NCI-H82 (cell line): ENCODE measurements around the gene PDZD2.
"Not testable (repeated sequence)": the region's sequence is repeated elsewhere in the genome, so short reads cannot be mapped to it uniquely, and the experiment has no call there.

ENCODE experiments used
- DNase-seq: peaks from one replicate; lab custom pipeline; 2025; lab: John Stamatoyannopoulos, UW

Gene PDZD2

DNA sequence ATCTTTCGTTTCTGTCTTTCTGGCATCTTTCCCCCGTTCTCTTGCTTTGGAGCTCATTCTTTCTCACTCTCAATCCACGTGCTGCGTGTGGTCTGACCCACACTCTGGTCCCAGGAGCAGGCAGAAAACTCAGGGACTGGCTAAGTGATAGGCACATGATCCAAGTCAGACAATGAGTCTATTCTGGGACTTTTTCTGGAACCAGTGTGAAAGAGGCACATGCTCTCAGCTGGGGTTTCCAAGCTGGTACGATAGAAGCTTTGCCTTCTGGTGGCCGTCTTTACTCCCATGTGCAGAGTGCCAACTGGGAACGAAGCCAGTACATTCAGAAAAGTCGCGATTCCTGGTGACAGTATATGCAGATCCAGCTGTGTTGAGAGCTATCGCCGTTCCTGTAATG lies 94.4 kb downstream of the PDZD2 start:
- no peak for DNase-seq

DNA sequence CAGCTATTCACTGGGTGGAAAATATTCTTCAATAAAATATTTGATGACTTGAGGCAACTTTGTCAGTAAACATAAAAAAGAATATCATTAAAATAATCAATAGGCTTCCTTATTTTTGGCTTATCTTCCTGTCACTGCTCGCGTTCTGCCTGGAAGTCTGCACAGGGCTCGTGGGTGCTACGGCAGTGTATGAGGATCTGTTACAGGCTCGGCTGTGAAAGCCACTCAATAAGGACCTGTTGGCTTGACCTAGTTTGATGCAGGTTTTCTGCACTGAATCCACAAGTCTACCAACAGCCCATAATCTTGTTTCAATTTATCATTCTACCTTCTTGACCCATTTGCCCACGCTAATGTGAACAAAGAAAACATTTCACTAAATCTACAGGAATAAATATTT lies 97.2 kb downstream of the PDZD2 start:
- no peak for DNase-seq

DNA sequence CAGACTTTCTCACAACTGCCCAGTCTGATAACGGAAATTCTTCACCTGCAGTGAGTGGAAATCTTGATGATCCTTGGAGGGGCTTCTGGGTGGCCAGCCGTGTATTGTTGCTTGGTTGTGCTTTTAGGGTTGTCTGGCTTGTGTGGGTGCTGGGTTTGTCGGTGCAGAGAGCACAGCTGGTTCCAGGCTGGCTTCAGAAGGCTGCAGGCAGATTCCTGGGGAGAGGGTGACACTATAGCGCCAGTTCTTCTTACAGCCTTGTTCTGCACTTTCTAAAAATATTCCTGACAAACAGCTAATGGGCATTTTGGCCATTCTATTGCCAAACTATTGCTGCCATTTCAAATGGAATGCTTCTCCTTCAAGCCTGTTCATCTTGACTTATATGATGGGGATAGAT lies 99.3 kb downstream of the PDZD2 start:
- DNase-seq, result no peak

DNA sequence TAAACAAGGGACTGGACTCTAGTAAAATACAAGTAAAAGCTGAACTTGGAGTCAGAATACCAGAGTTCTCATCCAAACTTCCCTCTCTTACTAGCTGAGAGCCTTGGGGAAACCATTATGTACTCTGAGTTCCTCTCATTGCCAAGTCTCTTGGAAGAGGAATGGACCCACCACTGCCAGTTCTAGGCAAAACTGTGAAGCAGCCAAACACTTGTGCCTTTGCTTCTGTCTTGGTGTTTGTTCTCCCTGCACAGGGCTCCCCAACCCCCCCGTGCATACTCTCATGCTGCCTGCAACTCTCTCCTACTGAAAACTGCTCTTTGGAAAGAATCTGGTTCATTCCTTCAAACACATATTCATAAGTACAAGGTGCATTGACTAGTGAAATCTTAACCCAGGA lies 102.6 kb downstream of the PDZD2 start:
- DNase-seq, result no peak

DNA sequence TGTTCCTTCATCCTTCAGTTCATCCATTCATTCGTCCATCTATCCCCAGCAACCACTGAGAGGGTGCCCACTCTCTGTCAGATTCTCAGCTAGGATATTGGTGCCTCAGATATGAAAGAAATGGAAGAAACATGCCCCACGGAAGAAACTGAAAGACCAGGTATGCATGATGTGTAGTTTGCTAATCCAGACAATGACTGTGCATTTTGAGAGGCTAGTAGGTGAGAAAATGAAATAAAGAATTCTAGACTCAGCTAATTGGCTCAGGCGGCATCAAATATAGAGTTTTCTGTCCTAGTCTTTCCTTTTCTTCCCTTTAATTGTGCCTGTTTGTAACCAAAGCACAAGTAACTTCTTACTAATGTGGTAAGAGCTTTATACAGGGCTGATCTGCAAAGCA lies 104.7 kb downstream of the PDZD2 start:
- DNase-seq, result no peak

DNA sequence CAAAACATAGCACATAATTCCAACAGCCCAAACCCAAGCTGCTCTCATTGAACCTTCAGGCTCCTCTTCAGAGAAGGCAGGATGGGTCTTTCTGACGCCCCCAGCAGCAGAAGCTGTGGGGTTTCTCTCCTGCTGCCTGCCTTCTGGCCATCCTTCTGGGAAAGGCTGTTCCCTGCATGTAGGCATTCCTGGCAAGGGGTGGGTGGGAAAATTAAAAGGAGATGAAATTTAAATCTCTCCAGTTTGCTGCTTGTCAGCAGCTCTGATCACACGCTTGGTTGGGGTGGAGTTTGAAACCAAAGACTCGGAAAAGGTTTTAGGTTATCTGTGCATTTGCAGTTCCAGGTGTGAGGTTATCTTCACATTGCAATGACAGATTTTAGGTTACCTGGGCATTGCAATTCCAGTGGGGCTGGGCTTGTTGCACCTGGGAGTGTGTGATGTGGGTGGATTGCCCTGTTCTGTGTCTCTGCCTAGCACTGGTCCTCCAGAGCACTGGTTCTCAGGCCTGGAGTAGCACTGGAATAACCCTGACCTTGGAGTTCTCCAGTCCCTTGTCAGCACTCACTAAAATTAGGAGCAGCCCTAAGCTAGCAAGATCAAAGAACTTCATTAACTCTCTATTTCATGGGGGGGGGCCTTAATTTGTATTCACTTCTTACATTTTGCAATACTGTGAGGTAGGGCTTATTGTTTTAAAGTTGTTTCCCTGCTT lies 109.7 kb downstream of the PDZD2 start:
- DNase-seq, result no peak

DNA sequence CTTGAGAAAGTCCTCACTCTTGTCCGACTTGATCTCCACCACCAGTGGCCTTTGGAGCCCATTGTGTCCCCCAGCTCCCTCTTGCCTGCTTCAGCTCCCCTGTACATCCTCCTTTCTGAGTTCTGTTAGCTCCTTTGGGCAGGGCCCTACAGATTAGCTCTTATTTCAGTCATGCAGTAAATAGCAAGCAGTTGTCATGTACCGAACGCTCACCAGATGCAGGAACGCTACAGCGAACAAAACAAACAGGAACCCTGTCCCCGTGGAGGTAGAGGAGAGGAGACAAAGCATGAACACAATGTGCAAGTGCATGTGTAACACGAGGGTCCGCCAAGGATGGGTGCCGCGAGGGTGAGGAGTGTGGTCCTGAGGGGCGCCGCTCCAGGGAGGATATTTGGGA lies 111.3 kb downstream of the PDZD2 start:
- no peak for DNase-seq

DNA sequence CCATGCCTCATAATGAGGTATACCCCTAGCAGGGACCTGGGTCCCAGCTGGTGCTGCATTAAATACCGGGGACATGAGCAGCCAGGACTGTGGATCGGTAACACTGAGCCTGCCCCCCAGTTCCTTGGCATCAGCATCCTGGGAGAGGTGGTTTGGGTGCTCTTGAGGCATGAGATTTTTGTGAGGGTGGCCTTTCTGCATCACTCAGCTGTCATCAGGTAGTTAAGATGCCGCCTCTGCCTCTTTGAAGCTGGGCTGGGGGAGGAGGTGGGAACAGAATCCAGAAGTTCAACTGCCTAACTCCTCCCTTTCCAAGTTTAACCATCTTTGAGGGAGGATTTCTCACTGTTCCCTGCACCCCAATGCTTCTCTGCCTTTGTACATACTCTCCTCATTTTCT lies 112.7 kb downstream of the PDZD2 start:
- no peak for DNase-seq

DNA sequence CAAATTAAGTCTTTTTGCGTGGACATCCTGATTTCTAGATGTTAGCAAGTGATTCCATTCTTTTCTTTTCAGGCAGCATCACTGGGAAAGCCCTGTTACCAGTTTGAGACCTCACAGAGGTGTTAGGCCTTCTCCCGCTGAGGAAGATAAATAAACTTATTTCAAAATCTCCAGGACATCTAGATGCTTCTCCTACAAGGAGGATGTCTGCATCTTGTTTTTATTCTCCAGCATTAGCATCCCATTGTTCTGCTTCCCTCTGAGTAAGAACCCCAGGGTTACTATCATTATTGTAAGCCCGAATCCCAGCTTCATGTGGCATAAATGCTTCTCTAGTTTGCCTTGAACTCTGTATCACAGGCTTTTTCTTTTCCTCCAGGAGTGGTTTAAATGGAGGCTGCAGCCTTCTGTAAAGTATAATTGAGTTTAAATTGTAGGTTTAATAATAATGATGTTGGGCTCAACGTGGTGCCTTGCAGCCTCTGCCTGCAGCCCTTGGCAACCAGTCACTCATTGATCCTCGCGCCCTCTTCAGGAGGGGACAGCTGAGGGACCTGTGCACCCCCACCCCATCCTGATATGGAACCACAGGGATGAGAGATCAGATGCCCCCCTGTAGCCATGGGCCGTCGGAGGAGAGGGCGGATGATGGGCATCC lies 114.9 kb downstream of the PDZD2 start:
- DNase-seq, result no peak

DNA sequence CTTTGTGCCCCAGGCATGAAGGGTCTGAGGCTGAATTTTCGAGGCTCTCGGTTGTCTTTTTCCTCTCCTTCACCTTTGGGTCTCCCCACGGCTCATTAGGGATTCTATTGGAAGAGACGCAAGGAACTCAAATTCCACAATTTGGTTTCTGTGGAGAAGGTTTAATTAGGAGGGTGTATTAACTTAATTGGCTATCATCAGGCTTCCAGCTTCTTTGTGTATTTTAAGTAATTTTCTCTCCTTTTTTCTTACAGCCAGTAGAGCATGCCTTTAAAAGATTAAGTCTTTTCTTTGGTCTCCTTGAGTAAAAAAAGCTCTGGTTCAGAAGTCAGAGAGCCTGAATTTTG lies 115.4 kb downstream of the PDZD2 start:
- no peak for DNase-seq

DNA sequence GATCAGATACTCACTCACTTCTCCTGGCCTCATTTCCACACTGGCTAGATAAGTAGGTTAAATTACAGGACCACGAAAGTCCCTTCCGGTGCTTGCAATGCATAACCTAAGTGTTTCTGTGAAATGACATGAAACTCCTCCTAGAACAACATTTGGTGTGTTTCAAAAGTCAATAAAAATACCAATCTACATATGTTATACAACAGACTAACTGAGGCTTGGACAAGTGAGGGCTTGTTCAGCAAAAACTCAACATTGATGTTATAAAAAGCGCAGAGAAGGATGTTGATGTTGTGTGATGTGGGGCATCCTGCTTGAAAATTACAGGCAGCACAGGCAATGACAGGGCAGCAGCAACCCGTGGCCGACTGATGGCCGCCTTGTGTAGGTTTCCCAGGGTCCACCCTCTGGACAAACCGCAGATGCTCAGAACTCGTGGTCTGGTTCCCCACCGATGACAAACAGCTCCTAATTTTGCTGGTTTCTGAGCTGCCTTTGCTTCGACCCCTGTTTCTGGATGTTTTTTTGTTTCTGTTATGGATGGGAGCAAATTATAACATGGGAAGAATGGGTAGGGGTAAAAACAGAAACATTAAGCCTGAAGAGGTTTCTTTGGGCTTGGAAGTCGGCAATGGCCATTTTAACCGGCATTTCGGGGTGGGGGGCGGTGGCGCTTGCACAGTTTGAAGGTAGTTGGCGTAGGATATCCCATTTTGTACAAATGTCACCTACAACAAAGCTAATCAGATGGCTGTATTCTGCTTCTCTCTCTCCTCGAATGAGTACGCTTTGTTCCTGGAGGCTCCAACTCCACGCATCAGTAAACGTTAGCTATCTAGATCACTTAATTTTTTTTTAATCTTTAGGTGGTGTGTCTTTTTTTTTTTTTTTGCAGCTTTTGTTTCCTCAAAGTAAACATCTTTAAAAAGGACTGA lies 116.1 kb downstream of the PDZD2 start:
- no peak for DNase-seq

DNA sequence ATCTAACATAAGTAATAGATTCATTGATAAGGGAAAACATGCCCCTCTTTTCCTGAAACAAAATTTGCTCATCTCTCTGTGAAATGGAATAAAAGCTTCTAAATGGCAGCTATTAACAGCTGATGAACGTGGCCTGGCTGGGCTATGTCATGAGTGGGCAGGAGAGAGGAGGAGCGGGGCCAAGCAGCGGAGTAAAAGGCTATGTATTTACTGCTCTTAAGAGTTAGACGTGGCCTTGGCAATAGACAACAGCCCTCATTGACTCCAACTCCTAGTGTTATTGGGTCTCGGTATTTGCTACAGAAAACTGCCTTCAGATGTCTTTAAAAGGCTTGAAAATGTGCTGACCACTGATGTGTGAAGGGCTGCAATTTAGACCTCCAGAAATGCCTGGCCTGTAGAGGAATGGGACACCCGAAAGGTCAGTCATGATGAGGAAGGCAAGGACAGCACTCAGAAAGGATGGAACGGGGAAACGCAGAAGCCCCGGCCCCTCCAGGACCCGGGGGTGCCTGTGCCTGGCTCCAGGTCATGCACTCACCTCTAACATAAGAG lies 116.8 kb downstream of the PDZD2 start:
- no peak for DNase-seq

DNA sequence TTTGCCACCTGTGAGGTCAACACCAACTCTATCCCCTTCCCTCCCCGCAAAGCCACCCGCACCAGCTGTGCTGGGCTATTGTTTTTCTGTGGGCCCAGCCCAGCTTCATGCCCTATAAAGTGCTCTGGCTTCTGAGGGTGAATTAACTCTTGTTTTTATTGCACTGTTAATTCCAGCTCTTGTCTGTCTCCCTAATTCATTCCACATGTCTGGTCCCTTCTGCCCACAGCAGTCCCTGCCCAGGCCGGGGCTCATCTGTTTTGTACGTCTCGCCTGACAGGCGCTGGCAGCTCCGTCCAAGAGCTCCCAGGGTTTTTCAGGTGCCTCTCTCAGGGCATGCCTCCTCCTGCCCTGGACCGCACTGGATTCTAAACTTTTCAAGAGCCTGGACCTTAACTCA lies 118.9 kb downstream of the PDZD2 start:
- no peak for DNase-seq

DNA sequence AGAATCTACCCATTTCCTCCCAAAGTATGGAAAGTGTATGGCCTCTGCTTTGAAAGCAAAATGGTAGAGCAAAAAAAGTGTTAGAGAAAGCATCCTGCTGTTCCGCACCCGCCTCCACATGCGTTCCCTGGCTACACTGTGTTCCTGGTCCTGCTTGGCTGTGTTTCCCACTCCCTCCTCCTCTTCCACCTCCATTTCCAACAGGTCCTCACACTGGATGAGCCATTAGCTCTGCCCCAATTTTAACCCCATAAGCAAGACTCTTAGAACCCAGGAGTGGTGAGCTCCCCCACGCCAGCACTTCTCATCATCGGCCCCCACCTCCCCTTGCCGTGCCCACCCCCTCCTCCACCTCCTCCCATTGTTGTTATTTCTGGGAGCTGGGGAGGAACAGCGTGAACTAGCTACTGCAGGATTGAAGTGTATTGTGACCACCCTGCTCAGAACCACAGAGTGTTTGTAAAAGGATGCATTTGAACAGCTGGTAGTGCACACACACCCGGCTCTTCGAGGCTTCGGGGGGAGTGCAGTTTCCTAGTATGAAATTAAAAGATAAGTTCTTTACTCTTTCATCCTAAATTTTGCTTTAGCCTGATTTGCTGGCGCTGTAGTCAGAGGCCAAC lies 120.0 kb downstream of the PDZD2 start:
- DNase-seq, result no peak

DNA sequence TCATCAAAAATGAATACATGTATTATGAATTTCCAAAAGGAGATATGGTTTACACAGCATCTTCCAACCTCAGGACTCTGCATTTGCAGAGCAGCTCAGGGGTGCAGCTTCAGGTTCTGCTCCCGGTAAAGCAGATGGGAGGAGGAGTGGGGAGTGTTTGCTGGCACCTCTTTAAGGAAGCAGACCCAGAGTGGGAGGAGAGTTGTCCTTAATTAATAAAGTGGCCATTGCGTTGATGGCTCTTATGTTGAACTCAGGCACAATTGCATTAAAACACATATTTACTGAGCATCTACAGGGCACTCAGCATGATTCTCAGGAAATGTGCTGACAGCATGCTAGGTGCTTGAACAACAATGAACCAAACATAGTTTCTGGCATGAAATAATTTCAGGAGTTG lies 121.0 kb downstream of the PDZD2 start:
- no peak for DNase-seq

DNA sequence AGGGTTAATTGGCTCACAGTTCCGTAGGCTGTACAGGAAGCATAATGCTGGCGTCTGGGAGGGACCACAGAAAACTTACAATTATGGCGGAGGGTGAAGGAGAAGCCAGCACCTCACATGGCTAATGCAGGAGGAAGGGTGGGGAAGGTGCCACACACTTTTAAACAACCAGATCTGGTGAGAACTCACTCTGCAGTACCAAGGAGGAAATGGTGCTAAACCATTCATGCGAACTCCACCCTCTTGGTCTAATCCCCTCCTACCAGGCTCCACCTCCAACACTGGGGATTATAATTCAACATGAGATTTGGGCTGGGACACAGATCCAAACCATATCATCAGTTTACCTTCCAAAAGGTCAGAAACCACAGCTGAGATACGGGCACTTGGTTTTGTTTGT lies 122.9 kb downstream of the PDZD2 start:
- DNase-seq, result no peak

DNA sequence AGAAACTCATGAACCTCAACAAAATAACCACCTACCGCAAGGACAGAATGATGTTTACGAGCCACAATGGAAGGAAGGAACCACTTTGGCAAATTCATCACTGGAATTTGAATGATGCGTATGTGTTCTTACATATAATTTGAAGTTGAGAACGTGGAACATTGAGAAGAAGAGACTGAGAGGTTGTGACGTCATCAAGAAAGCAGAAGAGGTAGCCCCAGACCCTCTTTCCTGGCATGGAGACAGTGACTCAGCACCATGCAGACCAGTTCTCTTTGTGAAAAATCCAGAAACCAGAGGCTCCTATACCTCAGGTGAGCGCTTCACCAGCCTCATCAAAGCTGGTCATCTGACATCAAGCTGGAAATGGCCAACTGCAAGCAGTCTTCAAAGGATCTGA lies 124.5 kb downstream of the PDZD2 start:
- DNase-seq, result no peak

DNA sequence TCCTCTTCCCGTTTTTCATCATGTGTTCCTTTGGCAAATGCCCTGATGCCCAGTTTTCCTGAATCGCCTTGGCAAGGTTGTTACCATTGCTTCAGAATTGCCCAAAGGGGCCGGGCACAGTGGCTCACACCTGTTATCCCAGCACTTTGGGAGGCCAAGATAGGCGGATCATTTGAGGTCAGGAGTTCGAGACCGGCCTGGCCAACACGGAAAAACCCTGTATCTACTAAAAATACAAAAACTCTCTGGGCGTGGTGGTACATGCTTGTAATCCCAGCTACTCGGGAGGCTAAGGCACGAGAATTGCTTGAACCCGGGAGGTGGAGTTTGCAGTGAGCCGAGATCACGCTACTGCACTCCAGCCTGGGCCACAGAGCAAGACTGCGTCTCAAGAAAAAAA lies 125.8 kb downstream of the PDZD2 start:
- not testable (repeated sequence) for DNase-seq

DNA sequence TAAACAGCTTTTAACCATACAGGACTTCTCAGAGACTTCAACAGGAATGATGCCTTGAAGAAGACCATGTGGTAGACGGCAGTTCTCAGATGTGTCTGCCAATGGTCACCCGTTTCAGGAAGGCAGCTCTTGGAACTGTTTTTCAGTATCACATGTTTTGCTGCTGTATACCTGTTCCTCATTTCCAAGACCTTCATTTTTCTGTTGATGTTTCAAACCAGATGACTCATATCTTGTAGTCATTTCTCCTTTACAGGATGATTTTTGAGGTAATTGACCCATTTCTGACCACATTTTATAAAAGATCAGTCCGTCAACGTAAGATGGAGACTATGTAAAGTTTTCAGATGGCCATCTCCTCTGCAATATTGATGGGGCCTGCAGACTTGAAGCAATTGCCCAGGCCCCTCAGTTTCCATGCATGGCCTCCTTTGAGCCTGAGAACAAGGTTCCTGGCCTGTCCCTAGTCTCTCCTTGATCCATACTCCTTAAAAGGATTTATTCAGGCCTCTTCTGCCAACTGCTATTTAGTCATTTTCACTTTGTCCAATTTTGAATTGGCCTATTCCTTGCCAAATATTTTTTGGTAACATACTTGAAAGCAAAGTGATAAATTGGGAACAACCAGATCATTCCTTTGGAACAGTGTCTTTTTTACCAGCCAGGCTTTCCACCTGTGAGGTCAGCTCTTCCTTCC lies 128.6 kb downstream of the PDZD2 start:
- no peak for DNase-seq

DNA sequence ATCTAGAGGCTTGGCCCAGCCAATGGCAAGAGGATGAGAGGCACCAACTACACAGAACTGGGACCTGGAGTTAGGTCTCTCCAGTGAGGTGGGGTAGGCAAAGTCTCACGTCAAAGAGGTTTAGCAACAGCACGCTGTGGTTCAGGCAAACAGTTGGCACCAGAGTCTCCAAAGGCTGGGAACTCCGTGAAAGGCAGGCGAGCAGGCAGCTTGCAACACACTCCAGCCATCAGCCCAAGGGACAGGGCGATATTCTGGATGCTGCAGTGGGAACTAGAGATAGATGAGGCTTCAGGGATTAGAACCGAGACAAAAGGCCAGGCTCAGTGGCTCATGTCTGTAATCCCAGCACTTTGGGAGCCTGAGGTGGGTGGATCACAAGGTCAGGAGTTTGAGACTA lies 129.1 kb downstream of the PDZD2 start:
- DNase-seq, result no peak

DNA sequence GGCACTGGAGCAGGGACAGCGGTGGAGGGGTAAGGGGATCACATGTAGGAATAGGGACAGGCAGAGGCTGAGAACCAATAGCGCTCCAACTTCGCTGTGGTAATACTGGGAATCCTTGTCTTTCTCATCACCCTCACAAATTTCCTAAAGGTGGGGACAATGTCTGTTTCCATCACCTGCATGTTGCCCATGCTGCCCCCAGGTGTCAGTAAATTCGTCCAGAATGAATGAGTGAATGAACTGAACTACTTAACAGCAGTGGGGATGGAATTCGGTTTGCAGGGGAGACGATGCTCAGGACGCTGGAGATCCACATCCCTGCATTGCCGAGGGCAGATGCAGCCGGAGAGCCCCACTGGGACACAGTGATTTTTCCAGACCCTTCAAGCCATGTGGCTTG lies 129.9 kb downstream of the PDZD2 start:
- DNase-seq, result no peak

DNA sequence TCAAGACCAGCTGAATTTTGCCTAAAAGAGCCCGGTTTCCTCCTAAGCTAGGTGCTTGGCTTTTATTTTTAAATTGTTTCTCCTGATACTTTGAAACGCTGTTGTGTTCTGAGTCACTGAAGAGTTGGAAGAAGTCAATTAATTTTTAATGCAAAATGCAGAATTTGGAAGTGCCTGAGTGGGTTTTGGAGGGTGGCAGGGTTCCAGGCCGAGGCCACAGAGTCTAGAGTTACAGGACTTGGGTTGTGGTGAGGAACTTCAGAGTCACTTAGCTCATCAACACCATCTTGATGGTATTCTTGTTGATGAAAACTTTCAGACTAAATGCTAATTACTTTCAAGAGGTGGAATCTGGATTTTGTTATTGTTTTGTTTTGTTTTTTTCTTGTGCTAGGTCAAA lies 130.6 kb downstream of the PDZD2 start:
- DNase-seq, result no peak
